Smooth muscle cell (in vitro differentiated cells): ENCODE data around the gene SMLR1. TPM values are rescaled to one million over a fixed set of nuclear protein-coding genes. Genes with fewer than 3 reads are reported as not detected.

Experiments
- DNase-seq: peaks from one replicate; lab custom pipeline; 2025; ENCODE audit not compliant: unreplicated experiment; lab: John Stamatoyannopoulos, UW
- H2AFZ ChIP-seq: fragments of 200-600 bp; sonication (generic); 2 replicates; pipeline ENCODE4 v1.6.0; 2016; ENCODE audit warnings: antibody characterized with exemption, low read depth, mild to moderate bottlenecking
- H3F3A ChIP-seq: fragments of 200-600 bp; sonication (generic); 2 replicates; pipeline ENCODE4 v1.6.0; 2017; ENCODE audit warnings: antibody characterized with exemption, low read depth
- H3K27ac ChIP-seq: fragments of 200-600 bp; sonication (generic); 2 replicates; pipeline ENCODE4 v1.5.1; 2016; ENCODE audit warnings: low read depth, mild to moderate bottlenecking
- H3K27me3 ChIP-seq: fragments of 200-600 bp; sonication (generic); 2 replicates; pipeline ENCODE4 v1.6.1; 2016; ENCODE audit warnings: low read depth, mild to moderate bottlenecking
- H3K36me3 ChIP-seq: fragments of 200-600 bp; sonication (generic); 2 replicates; pipeline ENCODE4 v1.5.1; 2016; ENCODE audit warnings: low read depth
- H3K4me1 ChIP-seq: fragments of 200-600 bp; sonication (generic); 2 replicates; pipeline ENCODE4 v1.5.1; 2016; ENCODE audit warnings: low read depth
- H3K4me2 ChIP-seq: fragments of 200-600 bp; sonication (generic); 2 replicates; pipeline ENCODE4 v1.6.0; 2016; ENCODE audit warnings: mild to moderate bottlenecking
- H3K4me3 ChIP-seq: fragments of 200-600 bp; sonication (generic); 2 replicates; pipeline ENCODE4 v1.5.1; 2016; ENCODE audit warnings: mild to moderate bottlenecking
- H3K79me2 ChIP-seq: fragments of 200-600 bp; sonication (generic); 2 replicates; pipeline ENCODE4 v1.6.0; 2016; ENCODE audit warnings: low read depth, mild to moderate bottlenecking
- H3K9ac ChIP-seq: fragments of 200-600 bp; sonication (generic); 2 replicates; pipeline ENCODE4 v1.6.0; 2016; ENCODE audit warnings: low read depth
- H3K9me3 ChIP-seq: fragments of 200-600 bp; sonication (generic); replicated peaks from 2 replicates; pipeline ENCODE4 v1.5.1; 2016; ENCODE audit warnings: low read depth
- H4K20me1 ChIP-seq: fragments of 200-600 bp; sonication (generic); 2 replicates; pipeline ENCODE4 v1.6.0; 2016; ENCODE audit warnings: low read depth
- WGBS: methylation state at CpG from one replicate; pipeline ENCODE4 v1.1.7; 2016; ENCODE audit warnings: low lambda C conversion rate; 5-methylcytosine and 5-hydroxymethylcytosine counted together
- polyA plus RNA-seq: library from polyadenylated mRNA; unstranded; fragments of >200 nt; fragmentation: Nextera tagmentation; extraction: Ambion mirVana; gene quantifications from 2 replicates; pipeline ENCODE4 v1.2.1, GENCODE V29; 2016
- total RNA-seq: library from RNA; depleted of rRNA; stranded (reverse); fragments of >200 nt; gene quantifications from 2 replicates; pipeline ENCODE4 v1.2.3, GENCODE V29; 2014
- TF ChIP-seq, protein P1 (sequence below): fragments of 200-600 bp; sonication (generic); IDR thresholded peaks from 2 replicates; pipeline ENCODE4 v1.5.1; 2017; ENCODE audit warnings: borderline replicate concordance, mild to moderate bottlenecking, antibody characterized with exemption; ENCODE audit not compliant: insufficient read depth, poor library complexity, severe bottlenecking

Gene SMLR1
- total and polyA plus RNA-seq, 2 experiments from 2014 or later, result not detected

- H3K4me2 ChIP-seq, result no peak overlapping the region
Measured at GRCh38 chr6:130815200-130816071, 11.8 kb upstream of the SMLR1 start.

DNA sequence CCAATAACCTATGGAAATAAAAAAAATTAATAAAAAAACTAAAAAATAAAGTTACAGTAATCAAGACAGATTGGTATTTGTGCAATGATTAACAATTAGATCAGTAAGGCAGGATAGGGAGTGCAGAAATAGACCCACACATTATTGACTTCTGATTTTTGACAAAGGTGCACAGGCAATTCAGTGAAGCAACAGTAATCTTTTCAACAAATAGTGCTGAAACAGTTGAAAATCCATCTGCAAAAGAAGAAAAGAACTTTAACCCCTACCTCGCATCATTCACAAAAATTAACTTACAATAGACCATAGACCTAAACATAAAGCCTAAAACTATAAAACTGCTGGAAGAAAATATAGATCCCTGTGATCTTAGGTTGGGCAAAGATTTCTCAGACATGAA lies 4.5 kb upstream of the SMLR1 start:
- Histone ChIP-seq H4K20me1 (no peaks in the 10 kb centered on the region), H3K79me2 (no peaks in the 10 kb centered on the region), H3F3A (no peaks in the 10 kb centered on the region), H3K4me1 (no peaks in the 10 kb centered on the region), H3K4me3 (no peak overlapping the region), H2AFZ (no peak overlapping the region), H3K9me3 (no peaks in the 10 kb centered on the region), H3K36me3 (no peaks in the 10 kb centered on the region), H3K4me2 (no peak overlapping the region), H3K27ac (no peak overlapping the region), H3K27me3 (no peaks in the 10 kb centered on the region), H3K9ac (no peak overlapping the region)
- 91% methylated on average over 1 of the region's 1 CpG for WGBS
- DNase-seq, result no peak
- TF ChIP-seq, protein P1, sequence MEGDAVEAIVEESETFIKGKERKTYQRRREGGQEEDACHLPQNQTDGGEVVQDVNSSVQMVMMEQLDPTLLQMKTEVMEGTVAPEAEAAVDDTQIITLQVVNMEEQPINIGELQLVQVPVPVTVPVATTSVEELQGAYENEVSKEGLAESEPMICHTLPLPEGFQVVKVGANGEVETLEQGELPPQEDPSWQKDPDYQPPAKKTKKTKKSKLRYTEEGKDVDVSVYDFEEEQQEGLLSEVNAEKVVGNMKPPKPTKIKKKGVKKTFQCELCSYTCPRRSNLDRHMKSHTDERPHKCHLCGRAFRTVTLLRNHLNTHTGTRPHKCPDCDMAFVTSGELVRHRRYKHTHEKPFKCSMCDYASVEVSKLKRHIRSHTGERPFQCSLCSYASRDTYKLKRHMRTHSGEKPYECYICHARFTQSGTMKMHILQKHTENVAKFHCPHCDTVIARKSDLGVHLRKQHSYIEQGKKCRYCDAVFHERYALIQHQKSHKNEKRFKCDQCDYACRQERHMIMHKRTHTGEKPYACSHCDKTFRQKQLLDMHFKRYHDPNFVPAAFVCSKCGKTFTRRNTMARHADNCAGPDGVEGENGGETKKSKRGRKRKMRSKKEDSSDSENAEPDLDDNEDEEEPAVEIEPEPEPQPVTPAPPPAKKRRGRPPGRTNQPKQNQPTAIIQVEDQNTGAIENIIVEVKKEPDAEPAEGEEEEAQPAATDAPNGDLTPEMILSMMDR, result no peak

More at GRCh38 chr6:130815200-130816071, 11.8 kb upstream of the SMLR1 start:
- no peaks in the 10 kb centered on the region for H4K20me1 ChIP-seq
- no peaks in the 10 kb centered on the region for H3F3A ChIP-seq
- DNase-seq, result no peak
- no peaks in the 10 kb centered on the region for H3K27me3 ChIP-seq
- H3K36me3 ChIP-seq, result no peaks in the 10 kb centered on the region
- no peaks in the 10 kb centered on the region for H3K9me3 ChIP-seq
- H3K27ac ChIP-seq, result no peak overlapping the region
- no peak overlapping the region for H3K9ac ChIP-seq
- H3K4me1 ChIP-seq, result peaks cover 3% of the 10 kb centered on the region
- WGBS, result 95% methylated on average over 5 of the region's 5 CpGs
- TF ChIP-seq, protein P1, result no peak
- no peak overlapping the region for H3K4me3 ChIP-seq
- no peak overlapping the region for H2AFZ ChIP-seq
- no peaks in the 10 kb centered on the region for H3K79me2 ChIP-seq

DNA sequence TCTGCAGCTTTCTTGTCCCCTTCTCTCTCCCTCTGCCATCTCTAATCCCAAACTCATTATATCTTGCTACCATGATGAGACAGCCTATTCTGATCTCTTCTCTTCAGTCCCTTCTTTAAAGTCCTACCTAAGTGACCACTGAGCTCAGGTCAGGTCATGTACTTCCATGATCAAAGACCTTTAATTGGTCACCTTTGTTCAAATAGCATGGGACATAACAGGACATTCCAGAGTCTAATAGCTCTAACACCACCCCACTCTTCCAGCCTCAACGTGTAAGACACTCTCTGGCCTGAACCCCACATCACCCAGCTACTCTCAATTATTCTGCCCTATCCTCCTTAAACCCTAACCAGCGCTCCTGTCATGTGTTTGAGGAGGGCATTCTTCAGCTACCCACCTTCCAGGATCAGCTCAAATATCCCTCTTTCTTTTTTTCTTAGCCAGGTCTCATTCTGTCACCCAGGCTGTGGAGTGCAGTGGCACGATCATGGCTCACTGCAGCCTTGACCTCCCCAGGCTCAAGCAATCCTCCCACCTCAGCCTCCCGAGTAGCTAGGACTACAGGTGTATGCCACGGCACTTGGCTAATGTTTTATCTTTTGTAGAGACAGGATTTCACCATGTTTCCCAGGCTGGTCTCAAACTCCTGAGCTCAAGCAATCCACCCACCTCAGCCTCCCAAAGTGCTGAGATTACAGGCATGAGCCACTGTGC lies 2.1 kb upstream of the SMLR1 start:
- Histone ChIP-seq H4K20me1 (no peaks in the 10 kb centered on the region), H3K27me3 (no peaks in the 10 kb centered on the region), H3K9me3 (no peaks in the 10 kb centered on the region), H2AFZ (no peak overlapping the region), H3K4me2 (no peak overlapping the region), H3K79me2 (no peaks in the 10 kb centered on the region), H3K4me3 (no peak overlapping the region), H3K27ac (no peak overlapping the region), H3K36me3 (no peaks in the 10 kb centered on the region), H3F3A (no peaks in the 10 kb centered on the region), H3K4me1 (no peaks in the 10 kb centered on the region), H3K9ac (no peak overlapping the region)
- WGBS, result 90% methylated on average over 5 of the region's 5 CpGs
- TF ChIP-seq, protein P1, result no peak
- no peak for DNase-seq
